Measurements from ENCODE around the gene TNK2. TPM values are rescaled to one million over a fixed set of nuclear protein-coding genes. Genes with fewer than 3 reads are reported as not detected.

TNK2 gene
- total RNA-seq, 1 donor from 2014 or later: 35.5 TPM

DNA sequence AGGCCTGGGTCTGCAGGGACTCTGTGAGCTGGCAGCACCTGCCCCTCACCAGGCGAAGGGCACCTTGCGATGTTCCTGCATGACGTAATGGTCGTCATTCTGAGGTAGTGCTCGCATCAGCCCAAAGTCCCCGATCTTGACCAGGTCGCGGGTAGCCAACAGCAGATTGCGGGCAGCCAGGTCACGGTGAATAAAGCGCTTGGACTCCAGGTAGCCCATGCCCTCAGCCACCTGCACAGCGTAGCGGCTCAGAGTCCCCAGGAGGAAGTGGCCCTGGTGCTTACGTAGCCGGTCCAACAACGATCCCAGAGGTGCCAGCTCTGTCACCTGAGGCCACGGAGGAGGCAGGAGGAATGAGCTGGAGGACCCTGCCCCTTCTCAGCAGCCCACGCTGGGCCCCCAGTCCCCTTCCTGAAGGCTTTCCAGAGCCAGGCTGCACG, 26.3 kb downstream of the TNK2 start:
- TF ChIP-seq, protein P1, sequence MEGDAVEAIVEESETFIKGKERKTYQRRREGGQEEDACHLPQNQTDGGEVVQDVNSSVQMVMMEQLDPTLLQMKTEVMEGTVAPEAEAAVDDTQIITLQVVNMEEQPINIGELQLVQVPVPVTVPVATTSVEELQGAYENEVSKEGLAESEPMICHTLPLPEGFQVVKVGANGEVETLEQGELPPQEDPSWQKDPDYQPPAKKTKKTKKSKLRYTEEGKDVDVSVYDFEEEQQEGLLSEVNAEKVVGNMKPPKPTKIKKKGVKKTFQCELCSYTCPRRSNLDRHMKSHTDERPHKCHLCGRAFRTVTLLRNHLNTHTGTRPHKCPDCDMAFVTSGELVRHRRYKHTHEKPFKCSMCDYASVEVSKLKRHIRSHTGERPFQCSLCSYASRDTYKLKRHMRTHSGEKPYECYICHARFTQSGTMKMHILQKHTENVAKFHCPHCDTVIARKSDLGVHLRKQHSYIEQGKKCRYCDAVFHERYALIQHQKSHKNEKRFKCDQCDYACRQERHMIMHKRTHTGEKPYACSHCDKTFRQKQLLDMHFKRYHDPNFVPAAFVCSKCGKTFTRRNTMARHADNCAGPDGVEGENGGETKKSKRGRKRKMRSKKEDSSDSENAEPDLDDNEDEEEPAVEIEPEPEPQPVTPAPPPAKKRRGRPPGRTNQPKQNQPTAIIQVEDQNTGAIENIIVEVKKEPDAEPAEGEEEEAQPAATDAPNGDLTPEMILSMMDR (IDR thresholded peaks at IDR 0.05): no peak
- H3K4me1 Mint-ChIP-seq (ENCODE audit: low read depth): peaks cover 21% of the 10 kb centered on the region
- no peak overlapping the region for H3K27ac Mint-ChIP-seq (ENCODE audit: unreplicated experiment)
- H3K9me3 Mint-ChIP-seq (ENCODE audit: low read depth): no peaks in the 10 kb centered on the region
- DNase-seq (ENCODE audit: low spot score): peak; percentile 75
- H3K4me3 Mint-ChIP-seq (ENCODE audit: unreplicated experiment): no peak overlapping the region
- peaks cover 7% of the 10 kb centered on the region for H3K36me3 Mint-ChIP-seq (ENCODE audit: low read depth)
- no peaks in the 10 kb centered on the region for H3K27me3 Mint-ChIP-seq (ENCODE audit: low read depth)

DNA sequence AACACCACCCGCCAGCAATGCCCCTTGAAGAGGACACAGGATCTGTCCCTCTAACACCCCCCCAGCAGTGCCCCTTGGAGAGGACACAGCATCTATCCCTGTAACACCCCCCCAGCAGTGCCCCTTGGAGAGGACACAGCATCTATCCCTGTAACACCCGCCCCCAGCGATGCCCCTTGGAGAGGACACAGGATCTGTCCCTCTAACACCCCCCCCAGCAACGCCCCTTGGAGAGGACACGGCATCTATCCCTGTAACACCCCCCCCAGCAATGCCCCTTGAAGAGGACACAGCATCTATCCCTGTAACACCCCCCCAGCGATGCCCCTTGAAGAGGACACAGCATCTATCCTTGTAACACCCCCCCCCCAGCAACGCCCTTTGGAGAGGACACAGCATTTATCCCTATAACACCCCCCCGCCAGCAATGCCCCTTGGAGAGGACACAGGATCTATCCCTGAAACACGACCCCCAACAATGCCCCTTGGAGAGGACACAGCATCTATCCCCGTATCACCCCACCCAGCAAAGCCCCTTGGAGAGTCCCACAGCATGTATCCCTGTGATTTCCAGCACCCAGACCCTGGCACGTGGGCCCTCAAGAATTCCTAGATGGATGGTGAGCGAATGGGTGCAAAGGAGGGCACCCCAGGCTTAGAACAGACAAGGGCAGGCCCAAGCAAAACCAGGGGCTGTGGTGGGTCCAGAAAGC, 26.9 kb downstream of the TNK2 start:
- H3K36me3 Mint-ChIP-seq (ENCODE audit: low read depth): peaks cover 7% of the 10 kb centered on the region
- H3K27me3 Mint-ChIP-seq (ENCODE audit: low read depth): no peaks in the 10 kb centered on the region
- TF ChIP-seq, protein P1 (IDR thresholded peaks at IDR 0.05): no peak
- H3K27ac Mint-ChIP-seq (ENCODE audit: unreplicated experiment): no peak overlapping the region
- H3K9me3 Mint-ChIP-seq (ENCODE audit: low read depth): no peaks in the 10 kb centered on the region
- H3K4me1 Mint-ChIP-seq (ENCODE audit: low read depth): peaks cover 19% of the 10 kb centered on the region
- H3K4me3 Mint-ChIP-seq (ENCODE audit: unreplicated experiment): no peak overlapping the region
- peak; percentile 41 for DNase-seq (ENCODE audit: low spot score)

GRCh38 chr3:195880037-195880431, 28.3 kb downstream of the TNK2 start:
- TF ChIP-seq, protein P1 (IDR thresholded peaks at IDR 0.05): no peak
- H3K4me3 Mint-ChIP-seq (ENCODE audit: unreplicated experiment): no peak overlapping the region
- H3K27me3 Mint-ChIP-seq (ENCODE audit: low read depth): no peaks in the 10 kb centered on the region
- peaks cover 5% of the 10 kb centered on the region for H3K4me1 Mint-ChIP-seq (ENCODE audit: low read depth)
- DNase-seq (ENCODE audit: low spot score): peak; percentile 51
- no peak overlapping the region for H3K27ac Mint-ChIP-seq (ENCODE audit: unreplicated experiment)
- H3K36me3 Mint-ChIP-seq (ENCODE audit: low read depth): peaks cover 9% of the 10 kb centered on the region
- no peaks in the 10 kb centered on the region for H3K9me3 Mint-ChIP-seq (ENCODE audit: low read depth)

- Mint-ChIP-seq H3K27ac (ENCODE audit: unreplicated experiment) (no peak overlapping the region), H3K4me3 (ENCODE audit: unreplicated experiment) (no peak overlapping the region)
- TF ChIP-seq, protein P1 (IDR thresholded peaks at IDR 0.05): no peak
Measured at GRCh38 chr3:195879416-195880036, 28.8 kb downstream of the TNK2 start.

DNA sequence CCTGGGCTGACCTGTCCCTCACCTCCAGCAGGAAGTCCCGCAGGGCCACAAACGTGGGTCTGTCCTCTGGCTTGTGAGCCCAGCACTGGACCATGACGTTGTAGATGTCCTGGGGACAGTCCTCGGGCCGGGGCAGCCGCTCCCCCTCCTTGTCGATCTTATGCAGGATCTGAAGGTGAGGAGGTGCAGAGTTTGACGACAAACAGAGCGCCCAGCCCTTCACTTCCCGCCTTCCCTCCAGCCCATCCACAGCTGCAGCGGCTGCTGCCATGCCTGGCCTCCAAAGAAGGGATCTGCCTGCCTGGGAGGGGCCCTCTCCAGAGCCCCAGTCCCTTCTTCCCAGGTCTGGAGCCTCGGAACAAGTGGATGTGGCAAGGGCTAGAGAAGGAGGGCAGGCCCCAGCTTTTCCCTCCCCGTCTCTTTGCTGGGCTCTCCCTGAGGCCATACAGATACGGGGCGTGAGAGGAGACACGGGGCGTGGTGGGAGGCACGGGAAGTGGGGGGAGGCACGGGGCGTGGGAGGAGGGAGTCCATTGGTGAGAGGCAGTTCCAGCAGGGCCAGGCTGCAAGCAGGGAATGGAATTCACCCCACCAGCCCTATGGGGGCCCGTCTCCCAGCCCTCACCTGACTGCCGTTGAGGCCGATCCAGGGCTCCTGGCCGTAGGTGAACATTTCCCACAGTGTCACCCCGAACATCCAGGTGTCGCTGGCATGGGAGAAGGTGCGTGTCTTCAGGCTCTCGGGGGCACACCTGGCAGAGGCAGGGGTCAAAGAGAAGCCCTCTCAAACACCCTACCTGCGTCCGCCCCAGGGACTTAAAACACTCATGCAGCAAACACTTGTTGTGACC, 29.7 kb downstream of the TNK2 start:
- no peak for DNase-seq (ENCODE audit: low spot score)
- TF ChIP-seq, protein P1 (IDR thresholded peaks at IDR 0.05): no peak
- Mint-ChIP-seq H3K4me1 (ENCODE audit: low read depth) (peaks cover 3% of the 10 kb centered on the region), H3K9me3 (ENCODE audit: low read depth) (no peaks in the 10 kb centered on the region), H3K27me3 (ENCODE audit: low read depth) (no peaks in the 10 kb centered on the region), H3K4me3 (ENCODE audit: unreplicated experiment) (no peak overlapping the region), H3K36me3 (ENCODE audit: low read depth) (peaks cover 8% of the 10 kb centered on the region), H3K27ac (ENCODE audit: unreplicated experiment) (no peak overlapping the region)

More at GRCh38 chr3:195879416-195880036, 28.8 kb downstream of the TNK2 start:
- H3K4me1 Mint-ChIP-seq (ENCODE audit: low read depth): no peaks in the 10 kb centered on the region
- no peak for DNase-seq (ENCODE audit: low spot score)
- peaks cover 9% of the 10 kb centered on the region for H3K36me3 Mint-ChIP-seq (ENCODE audit: low read depth)
- H3K9me3 Mint-ChIP-seq (ENCODE audit: low read depth): no peaks in the 10 kb centered on the region
- H3K27me3 Mint-ChIP-seq (ENCODE audit: low read depth): no peaks in the 10 kb centered on the region

Data from chondrocyte (in vitro differentiated cells).